Ishikawa (cell line): ENCODE measurements around the gene ANKMY1.
A peak's percentile ranks its signal among the peaks of the same experiment; 100 is the strongest.

Experiments
- CEBPB ChIP-seq: IDR thresholded peaks from 2 replicates; pipeline ENCODE4 v1.6.1; 2012
- CREB1 ChIP-seq: IDR thresholded peaks from 2 replicates; pipeline ENCODE4 v1.6.1; 2012; ENCODE audit warnings: low read depth
- EGR1 ChIP-seq: IDR thresholded peaks from 2 replicates; pipeline ENCODE4 v1.6.1; 2012
- EP300 ChIP-seq: IDR thresholded peaks from 2 replicates; pipeline ENCODE4 v1.6.1; 2012; ENCODE audit warnings: borderline replicate concordance
- FOXM1 ChIP-seq: IDR thresholded peaks from 2 replicates; pipeline ENCODE4 v1.6.1; 2012; ENCODE audit warnings: low read depth, borderline replicate concordance
- MAX ChIP-seq: IDR thresholded peaks from 2 replicates; pipeline ENCODE4 v1.6.1; 2012
- NFIC ChIP-seq: IDR thresholded peaks from 2 replicates; pipeline ENCODE4 v1.6.1; 2012
- RAD21 ChIP-seq: IDR thresholded peaks from 2 replicates; pipeline ENCODE4 v1.6.1; 2012; ENCODE audit warnings: low read depth
- REST ChIP-seq: IDR thresholded peaks from 2 replicates; pipeline ENCODE4 v1.6.1; 2012; ENCODE audit warnings: low read depth, mild to moderate bottlenecking
- TAF1 ChIP-seq: IDR thresholded peaks from 2 replicates; pipeline ENCODE4 v1.6.1; 2012; ENCODE audit warnings: low read depth, mild to moderate bottlenecking
- TCF12 ChIP-seq: IDR thresholded peaks from 2 replicates; pipeline ENCODE4 v1.6.1; 2012; ENCODE audit warnings: low read depth
- TEAD4 ChIP-seq: IDR thresholded peaks from 2 replicates; pipeline ENCODE4 v1.6.1; 2012
- USF1 ChIP-seq: IDR thresholded peaks from 2 replicates; pipeline ENCODE4 v1.6.1; 2012
- YY1 ChIP-seq: IDR thresholded peaks from 2 replicates; pipeline ENCODE4 v1.6.1; 2012; ENCODE audit warnings: low read depth
- ZBTB7A ChIP-seq: IDR thresholded peaks from 2 replicates; pipeline ENCODE4 v1.6.1; 2012; ENCODE audit warnings: low read depth

The ANKMY1 gene

GRCh38 chr2:240563951-240564560, 6.3 kb upstream of the ANKMY1 start:
- TF ChIP-seq CEBPB: no peak
- TF ChIP-seq ZBTB7A: no peak
- no peak for TF ChIP-seq YY1
- no peak for TF ChIP-seq FOXM1
- TF ChIP-seq USF1: no peak

- no peak for TF ChIP-seq TEAD4
- no peak for TF ChIP-seq RAD21
- TF ChIP-seq EGR1: no peak
- no peak for TF ChIP-seq ZBTB7A
- TF ChIP-seq USF1: no peak
Measured at GRCh38 chr2:240561325-240561971, 3.7 kb upstream of the ANKMY1 start.

GRCh38 chr2:240560480-240561324, 2.9 kb upstream of the ANKMY1 start:
- TF ChIP-seq CEBPB (no peak), CREB1 (peak; percentile 29; the same call in 1 of the 2 replicates), RAD21 (no peak), MAX (peak; percentile 94), TAF1 (peak; percentile 70), ZBTB7A (peak; percentile 47; the same call in 1 of the 2 replicates), USF1 (no peak), NFIC (0 out of 2 replicates have a peak, but pooled peaks have one; percentile 3), TCF12 (peak; percentile 2; the same call in 1 of the 2 replicates)

GRCh38 chr2:240560084-240560479, 2.3 kb upstream of the ANKMY1 start, which contains the start of gene DUSP28:
DUSP28 (plus strand) TSS chr2:240560357; CDS start chr2:240560685, 328 bp downstream.
- TF ChIP-seq FOXM1: no peak
- TF ChIP-seq NFIC: 0 out of 2 replicates have a peak, but pooled peaks have one; percentile 5
- TF ChIP-seq TCF12: no peak
- TF ChIP-seq TEAD4: peak; percentile 31; the same call in 1 of the 2 replicates
- peak; percentile 86 for TF ChIP-seq EGR1
- no peak for TF ChIP-seq ZBTB7A
- no peak for TF ChIP-seq CREB1
- TF ChIP-seq CEBPB: no peak
- 0 out of 2 replicates have a peak, but pooled peaks have one; percentile 23 for TF ChIP-seq YY1
- TF ChIP-seq EP300: peak; percentile 35; the same call in 1 of the 2 replicates
- no peak for TF ChIP-seq RAD21
- TF ChIP-seq USF1: peak; percentile 74
- TF ChIP-seq TAF1: peak; percentile 68; the same call in 1 of the 2 replicates
- no peak for TF ChIP-seq REST
- peak; percentile 100 for TF ChIP-seq MAX

- TF ChIP-seq YY1 (no peak), CEBPB (no peak), FOXM1 (no peak), NFIC (no peak), TCF12 (no peak)
Measured at GRCh38 chr2:240559286-240559685, 1.5 kb upstream of the ANKMY1 start.

GRCh38 chr2:240558236-240558761, 511 bp upstream of the ANKMY1 start:
- 0 out of 2 replicates have a peak, but pooled peaks have one; percentile 33 for TF ChIP-seq MAX
- no peak for TF ChIP-seq FOXM1
- TF ChIP-seq YY1: no peak
- no peak for TF ChIP-seq CREB1
